ENCODE data around the gene RIMKLA. TPM values are rescaled to one million over a fixed set of nuclear protein-coding genes. Genes with fewer than 3 reads are reported as not detected.

RIMKLA gene
- total and polyA plus RNA-seq, 2 of the 13 experiments (the other 11 are each of a cell fraction or from before 2014, with no cell fraction given), result 2.5 to 3.8 TPM

DNA sequence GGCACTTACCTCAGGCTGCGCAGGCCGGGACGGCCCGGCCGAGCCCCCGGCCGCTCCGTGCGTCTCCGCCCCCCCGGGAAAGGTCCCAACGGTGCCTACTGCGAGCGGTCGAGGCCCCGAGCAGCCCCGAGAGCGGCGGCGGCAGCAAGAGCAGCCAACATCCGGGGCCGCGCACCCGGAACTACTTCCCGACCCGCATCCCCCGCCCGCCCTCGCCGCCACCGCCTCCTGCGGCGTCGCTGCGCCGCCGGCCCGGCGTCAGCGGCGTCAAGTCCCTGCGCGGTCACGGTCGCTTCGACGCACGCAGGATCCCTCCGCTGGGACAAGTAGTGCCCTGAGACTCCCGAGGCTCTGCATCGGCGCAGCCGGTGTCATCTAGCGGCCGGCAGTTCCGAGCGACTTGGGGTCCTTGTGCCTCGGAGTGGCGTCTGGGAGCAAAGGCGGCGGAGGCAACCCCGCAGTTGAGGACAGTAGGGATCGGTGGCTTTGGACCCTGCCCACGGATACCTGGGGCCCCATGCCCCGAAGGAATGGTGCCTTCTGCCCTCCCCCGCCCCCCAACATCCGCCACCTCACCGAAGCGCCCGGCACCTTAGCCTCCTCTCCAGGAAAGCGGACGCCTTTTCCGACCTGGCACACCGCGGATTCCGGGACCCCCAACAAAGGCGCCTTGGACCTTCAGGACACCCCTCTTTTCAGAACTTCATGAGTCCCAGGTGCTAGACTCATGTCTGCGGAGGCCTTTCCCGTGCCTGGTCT is 45.4 kb upstream of the RIMKLA start, which contains the start of gene FOXJ3 (continued):
- TF ChIP-seq, protein P1, sequence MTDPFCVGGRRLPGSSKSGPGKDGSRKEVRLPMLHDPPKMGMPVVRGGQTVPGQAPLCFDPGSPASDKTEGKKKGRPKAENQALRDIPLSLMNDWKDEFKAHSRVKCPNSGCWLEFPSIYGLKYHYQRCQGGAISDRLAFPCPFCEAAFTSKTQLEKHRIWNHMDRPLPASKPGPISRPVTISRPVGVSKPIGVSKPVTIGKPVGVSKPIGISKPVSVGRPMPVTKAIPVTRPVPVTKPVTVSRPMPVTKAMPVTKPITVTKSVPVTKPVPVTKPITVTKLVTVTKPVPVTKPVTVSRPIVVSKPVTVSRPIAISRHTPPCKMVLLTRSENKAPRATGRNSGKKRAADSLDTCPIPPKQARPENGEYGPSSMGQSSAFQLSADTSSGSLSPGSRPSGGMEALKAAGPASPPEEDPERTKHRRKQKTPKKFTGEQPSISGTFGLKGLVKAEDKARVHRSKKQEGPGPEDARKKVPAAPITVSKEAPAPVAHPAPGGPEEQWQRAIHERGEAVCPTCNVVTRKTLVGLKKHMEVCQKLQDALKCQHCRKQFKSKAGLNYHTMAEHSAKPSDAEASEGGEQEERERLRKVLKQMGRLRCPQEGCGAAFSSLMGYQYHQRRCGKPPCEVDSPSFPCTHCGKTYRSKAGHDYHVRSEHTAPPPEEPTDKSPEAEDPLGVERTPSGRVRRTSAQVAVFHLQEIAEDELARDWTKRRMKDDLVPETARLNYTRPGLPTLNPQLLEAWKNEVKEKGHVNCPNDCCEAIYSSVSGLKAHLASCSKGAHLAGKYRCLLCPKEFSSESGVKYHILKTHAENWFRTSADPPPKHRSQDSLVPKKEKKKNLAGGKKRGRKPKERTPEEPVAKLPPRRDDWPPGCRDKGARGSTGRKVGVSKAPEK (CRISPR knock-in tag; IDR thresholded peaks at IDR 0.05; ENCODE audit: borderline replicate concordance), result 0 out of 2 replicates have a peak, but pooled peaks have one; percentile 30
- TF ChIP-seq U2AF2 (IDR thresholded peaks at IDR 0.05; ENCODE audit: low read depth, low read length), result peak; percentile 74; the same call in 1 of the 2 replicates
- no peak for TF ChIP-seq SETDB1 (CRISPR knock-in tag; IDR thresholded peaks at IDR 0.05; ENCODE audit: borderline replicate concordance)
- peak; percentile 94 for TF ChIP-seq HDAC1 (CRISPR knock-in tag; IDR thresholded peaks at IDR 0.05)
- TF ChIP-seq PRMT3 (CRISPR knock-in tag; IDR thresholded peaks at IDR 0.05; ENCODE audit: borderline replicate concordance, low read depth), result no peak
- 0 out of 2 replicates have a peak, but pooled peaks have one; percentile 46 for TF ChIP-seq GZF1 (CRISPR knock-in tag; IDR thresholded peaks at IDR 0.05)
- TF ChIP-seq MAFG (CRISPR knock-in tag; IDR thresholded peaks at IDR 0.05), result no peak
- TF ChIP-seq ZNF782 (CRISPR knock-in tag; IDR thresholded peaks at IDR 0.05; ENCODE audit: borderline replicate concordance), result peak; percentile 62; the same call in 1 of the 2 replicates
- TF ChIP-seq IKZF4 (CRISPR knock-in tag; IDR thresholded peaks at IDR 0.05; ENCODE audit: borderline replicate concordance, low read depth, not compliant biosample characterization), result peak; percentile 91
- TF ChIP-seq ZNF205 (CRISPR knock-in tag; IDR thresholded peaks at IDR 0.05), result peak; percentile 63; the same call in 1 of the 2 replicates
- TF ChIP-seq HNRNPK (IDR thresholded peaks at IDR 0.05; ENCODE audit: low read depth, low read length, poor library complexity, severe bottlenecking), result peak; percentile 47
- TF ChIP-seq HNRNPUL1 (IDR thresholded peaks at IDR 0.05; ENCODE audit: low read depth, low read length), result no peak
- TF ChIP-seq, protein P2, sequence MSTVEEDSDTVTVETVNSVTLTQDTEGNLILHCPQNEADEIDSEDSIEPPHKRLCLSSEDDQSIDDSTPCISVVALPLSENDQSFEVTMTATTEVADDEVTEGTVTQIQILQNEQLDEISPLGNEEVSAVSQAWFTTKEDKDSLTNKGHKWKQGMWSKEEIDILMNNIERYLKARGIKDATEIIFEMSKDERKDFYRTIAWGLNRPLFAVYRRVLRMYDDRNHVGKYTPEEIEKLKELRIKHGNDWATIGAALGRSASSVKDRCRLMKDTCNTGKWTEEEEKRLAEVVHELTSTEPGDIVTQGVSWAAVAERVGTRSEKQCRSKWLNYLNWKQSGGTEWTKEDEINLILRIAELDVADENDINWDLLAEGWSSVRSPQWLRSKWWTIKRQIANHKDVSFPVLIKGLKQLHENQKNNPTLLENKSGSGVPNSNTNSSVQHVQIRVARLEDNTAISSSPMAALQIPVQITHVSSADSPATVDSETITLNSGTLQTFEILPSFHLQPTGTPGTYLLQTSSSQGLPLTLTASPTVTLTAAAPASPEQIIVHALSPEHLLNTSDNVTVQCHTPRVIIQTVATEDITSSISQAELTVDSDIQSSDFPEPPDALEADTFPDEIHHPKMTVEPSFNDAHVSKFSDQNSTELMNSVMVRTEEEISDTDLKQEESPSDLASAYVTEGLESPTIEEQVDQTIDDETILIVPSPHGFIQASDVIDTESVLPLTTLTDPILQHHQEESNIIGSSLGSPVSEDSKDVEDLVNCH (CRISPR knock-in tag; IDR thresholded peaks at IDR 0.05), result no peak; the same call in 1 of the 2 replicates
- TF ChIP-seq ZNF563 (CRISPR knock-in tag; IDR thresholded peaks at IDR 0.05), result peak; percentile 89
- no peak; the same call in 1 of the 2 replicates for TF ChIP-seq ZNF567 (CRISPR knock-in tag; IDR thresholded peaks at IDR 0.05; ENCODE audit: borderline replicate concordance)
- peak; percentile 81; the same call in 1 of the 2 replicates for TF ChIP-seq ZNF589 (CRISPR knock-in tag; conservative IDR thresholded peaks at IDR 0.05)
- TF ChIP-seq ZNF207 (IDR thresholded peaks at IDR 0.05; ENCODE audit: borderline replicate concordance), result no peak
- peak; percentile 94 for TF ChIP-seq ZSCAN12 (CRISPR knock-in tag; IDR thresholded peaks at IDR 0.05)
- peak; percentile 70 for TF ChIP-seq NCOA2 (CRISPR knock-in tag; IDR thresholded peaks at IDR 0.05)
- no peak for TF ChIP-seq ZMYM2 (CRISPR knock-in tag; IDR thresholded peaks at IDR 0.05)
- peak; percentile 88; the same call in 1 of the 2 replicates for TF ChIP-seq KLF12 (CRISPR knock-in tag; IDR thresholded peaks at IDR 0.05; ENCODE audit: borderline replicate concordance)
- TF ChIP-seq IRF1 (CRISPR knock-in tag; IDR thresholded peaks at IDR 0.05; ENCODE audit: low read depth), result no peak
- 0 out of 2 replicates have a peak, but pooled peaks have one; percentile 22 for TF ChIP-seq ESRRA (CRISPR knock-in tag; IDR thresholded peaks at IDR 0.05; ENCODE audit: low read depth)

Measured in HepG2 (cell line).